ENCODE results near the gene WDR54. TPM values are rescaled to one million over a fixed set of nuclear protein-coding genes. Genes with fewer than 3 reads are reported as not detected.

WDR54 gene
- total and polyA plus RNA-seq, 11 donors, result 1.4 to 6.5 (median 3.0) TPM

DNA sequence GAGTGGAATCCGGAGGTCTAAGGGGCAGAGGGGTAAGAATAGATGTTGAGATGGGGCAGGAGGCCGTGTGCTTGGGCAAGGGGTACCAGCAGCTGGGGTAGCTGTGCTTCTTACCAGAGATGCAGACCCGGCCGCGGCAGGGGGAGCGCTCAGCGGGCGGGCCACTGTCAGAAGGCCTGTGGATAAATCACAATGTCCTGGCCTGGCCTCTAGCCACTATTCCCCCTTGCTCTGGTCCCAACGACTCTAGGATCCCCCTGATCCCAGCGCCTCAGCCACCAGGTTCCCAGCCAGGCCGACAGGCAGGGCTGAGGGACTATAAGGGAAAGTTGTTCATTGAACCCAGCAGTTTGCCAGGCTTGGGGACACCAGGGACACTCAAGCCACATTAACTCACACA, 9.0 kb downstream of the WDR54 start:
- H3K4me3 ChIP-seq, result no peak overlapping the region
- ATAC-seq (no peak), DNase-seq (no peak)
- H3K36me3 ChIP-seq, result peaks cover 0 to 75% (median 68%) of the 10 kb centered on the region in 9 donors
- no peaks in the 10 kb centered on the region for H3K27me3 ChIP-seq
- TF ChIP-seq, protein P1, sequence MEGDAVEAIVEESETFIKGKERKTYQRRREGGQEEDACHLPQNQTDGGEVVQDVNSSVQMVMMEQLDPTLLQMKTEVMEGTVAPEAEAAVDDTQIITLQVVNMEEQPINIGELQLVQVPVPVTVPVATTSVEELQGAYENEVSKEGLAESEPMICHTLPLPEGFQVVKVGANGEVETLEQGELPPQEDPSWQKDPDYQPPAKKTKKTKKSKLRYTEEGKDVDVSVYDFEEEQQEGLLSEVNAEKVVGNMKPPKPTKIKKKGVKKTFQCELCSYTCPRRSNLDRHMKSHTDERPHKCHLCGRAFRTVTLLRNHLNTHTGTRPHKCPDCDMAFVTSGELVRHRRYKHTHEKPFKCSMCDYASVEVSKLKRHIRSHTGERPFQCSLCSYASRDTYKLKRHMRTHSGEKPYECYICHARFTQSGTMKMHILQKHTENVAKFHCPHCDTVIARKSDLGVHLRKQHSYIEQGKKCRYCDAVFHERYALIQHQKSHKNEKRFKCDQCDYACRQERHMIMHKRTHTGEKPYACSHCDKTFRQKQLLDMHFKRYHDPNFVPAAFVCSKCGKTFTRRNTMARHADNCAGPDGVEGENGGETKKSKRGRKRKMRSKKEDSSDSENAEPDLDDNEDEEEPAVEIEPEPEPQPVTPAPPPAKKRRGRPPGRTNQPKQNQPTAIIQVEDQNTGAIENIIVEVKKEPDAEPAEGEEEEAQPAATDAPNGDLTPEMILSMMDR (IDR thresholded peaks at IDR 0.05), result no peak
- TF ChIP-seq POLR2A (IDR thresholded peaks at IDR 0.05), result no peak
- peaks cover 0 to 1% (median 0%) of the 10 kb centered on the region in 12 donors for H3K4me1 ChIP-seq
- H3K27ac ChIP-seq, result no peak overlapping the region
- WGBS, 4 donors, result 90 to 93% (median 91%) methylated on average over 11 of the region's 11 CpGs
- no peaks in the 10 kb centered on the region for H3K9me3 ChIP-seq
- intact Hi-C loops (cut with DNase I), result no loop called here

DNA sequence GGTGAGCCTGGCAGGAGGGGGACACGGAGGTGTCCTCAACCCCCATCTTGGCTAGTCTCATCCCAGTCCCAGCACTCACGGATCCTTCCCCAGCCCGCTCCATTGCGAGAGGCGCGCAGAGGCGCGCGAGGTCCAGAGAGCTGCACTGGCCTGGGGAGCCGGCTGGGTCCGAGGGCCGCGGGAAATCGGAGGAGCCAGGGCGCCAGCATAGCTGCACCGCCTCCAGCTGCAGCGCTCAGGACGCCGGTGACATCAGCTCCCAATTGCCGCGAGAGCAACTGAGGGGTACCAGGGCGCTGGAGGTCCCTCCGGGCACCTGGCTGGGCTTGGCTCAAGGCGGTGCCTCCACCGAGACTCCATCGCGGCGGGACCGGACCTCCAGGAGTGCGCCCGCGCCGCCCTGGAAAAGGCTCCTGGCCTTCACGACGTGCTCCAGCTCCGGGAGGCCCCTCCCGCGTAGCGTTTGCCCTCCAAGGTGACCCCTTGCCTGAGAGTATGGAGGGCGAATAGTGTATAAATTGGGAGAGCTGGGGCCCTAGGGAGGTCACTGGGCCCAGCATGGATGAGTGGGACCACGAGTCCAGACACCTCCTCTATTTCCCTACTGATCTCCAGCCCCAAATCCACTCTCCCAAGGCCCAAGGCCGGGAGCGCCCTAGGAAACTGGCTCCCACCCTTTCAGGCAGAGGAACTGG, 14.7 kb downstream of the WDR54 start:
- intact Hi-C loops (cut with DNase I), result no loop called here

DNA sequence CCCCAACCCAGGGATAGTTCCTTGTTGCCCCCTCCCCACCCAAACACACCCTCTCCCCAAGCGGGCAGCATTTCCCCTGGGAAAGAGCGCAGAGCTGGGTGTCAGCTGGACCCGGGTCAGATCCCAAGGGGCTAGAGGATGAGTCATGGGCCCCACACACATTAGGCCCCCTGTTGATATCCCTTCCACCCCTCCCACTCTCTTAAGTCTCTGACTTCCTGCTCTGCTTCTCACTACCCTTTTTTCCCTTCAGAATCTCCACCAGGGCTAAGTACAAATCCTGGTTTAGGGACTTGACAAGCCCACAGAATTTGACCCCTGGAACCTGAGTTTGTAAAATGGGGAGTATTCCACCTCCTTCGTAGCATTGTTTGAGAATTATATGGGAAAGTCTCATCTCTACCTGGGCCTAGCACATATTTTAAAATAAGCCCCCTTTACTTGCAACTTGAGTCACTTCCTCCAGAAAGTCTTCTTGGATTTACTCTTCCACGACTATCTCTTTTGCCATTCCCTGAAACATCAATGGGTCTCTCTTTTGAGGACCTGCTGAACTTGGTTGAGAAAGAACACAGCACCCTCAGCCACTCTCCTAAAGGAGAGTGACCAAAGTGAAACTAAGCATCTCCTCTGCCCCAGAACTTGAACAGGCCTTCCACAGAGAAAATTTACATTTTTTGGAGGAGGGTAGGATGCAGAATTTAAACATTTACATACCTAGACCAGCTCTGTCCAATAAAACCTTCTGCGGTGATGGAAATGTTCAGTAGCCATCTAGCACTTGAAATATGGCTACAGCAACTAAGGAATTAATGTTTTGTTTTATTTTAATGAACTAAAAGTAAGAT, 15.5 kb downstream of the WDR54 start:
- peak overlapping the region in 7 of 12 donors; percentile 19 to 46 (median 28) for H3K4me3 ChIP-seq
- H3K36me3 ChIP-seq, result peaks cover 0 to 15% (median 4%) of the 10 kb centered on the region in 9 donors
- H3K27ac ChIP-seq, result peak overlapping the region in 8 of 12 donors; percentile 9 to 55 (median 23)
- WGBS, 4 donors, result 67 to 77% (median 69%) methylated on average over 6 of the region's 6 CpGs
- intact Hi-C loops (cut with DNase I), result no loop called here
- peaks cover 0 to 28% (median 0%) of the 10 kb centered on the region in 9 donors for H3K27me3 ChIP-seq
- DNase-seq (no peak), ATAC-seq (no peak)
- peaks cover 0 to 58% (median 34%) of the 10 kb centered on the region in 12 donors for H3K4me1 ChIP-seq
- TF ChIP-seq POLR2A (IDR thresholded peaks at IDR 0.05), result no peak
- TF ChIP-seq, protein P1 (IDR thresholded peaks at IDR 0.05), result no peak
- no peaks in the 10 kb centered on the region for H3K9me3 ChIP-seq

More for the DNA sequence above, 14.7 kb downstream of the WDR54 start:
- Histone ChIP-seq H3K27me3 (peaks cover 0 to 20% (median 0%) of the 10 kb centered on the region in 9 donors), H3K4me3 (peak overlapping the region in 9 of 12 donors; percentile 5 to 46 (median 25)), H3K4me1 (peaks cover 0 to 50% (median 26%) of the 10 kb centered on the region in 12 donors), H3K27ac (peak overlapping the region in 8 of 12 donors; percentile 9 to 55 (median 23)), H3K36me3 (peaks cover 0 to 23% (median 12%) of the 10 kb centered on the region in 9 donors), H3K9me3 (no peaks in the 10 kb centered on the region)
- TF ChIP-seq POLR2A (IDR thresholded peaks at IDR 0.05), result no peak
- TF ChIP-seq, protein P1 (IDR thresholded peaks at IDR 0.05), result no peak
- DNase-seq (no peak), ATAC-seq (no peak)
- 68 to 90% (median 72%) methylated on average over 13 to 43 of the region's 43 CpGs for WGBS, 4 donors

DNA sequence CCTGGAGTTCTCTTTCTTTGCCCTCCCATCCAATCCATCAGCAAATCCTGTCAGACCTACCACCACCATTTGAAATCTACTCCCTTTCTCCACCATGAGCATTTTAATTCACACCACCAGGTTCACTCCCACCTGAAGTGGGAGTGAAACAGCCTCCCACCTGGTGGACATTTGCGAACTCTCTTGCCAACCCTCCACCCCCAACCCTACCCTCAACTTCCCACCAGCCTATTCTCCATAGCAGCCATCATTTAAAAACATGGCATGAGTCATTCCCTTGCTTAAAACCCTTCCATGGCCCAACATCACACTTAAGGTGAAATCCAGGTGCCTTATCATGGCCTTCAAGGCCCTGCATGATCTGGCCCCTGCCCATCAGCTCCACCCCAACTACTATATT, 16.7 kb downstream of the WDR54 start:
- no peak for DNase-seq
- no peaks in the 10 kb centered on the region for H3K9me3 ChIP-seq
- peaks cover 0 to 12% (median 0%) of the 10 kb centered on the region in 9 donors for H3K36me3 ChIP-seq
- intact Hi-C loops (cut with DNase I), result loop anchor here in 1 of 10 donors (2.0 kb wide), 1 partner anchor 23 kb away; no protein-coding TSS in a partner anchor
- peak overlapping the region in 1 of 12 donors; percentile 36 for H3K27ac ChIP-seq
- H3K27me3 ChIP-seq, result peaks cover 0 to 38% (median 0%) of the 10 kb centered on the region in 9 donors
- ATAC-seq, result no peak
- no peak for TF ChIP-seq POLR2A (IDR thresholded peaks at IDR 0.05)
- TF ChIP-seq, protein P1 (IDR thresholded peaks at IDR 0.05), result no peak
- WGBS, 4 donors, result 92 to 100% (median 97%) methylated on average over 1 of the region's 1 CpG
- peak overlapping the region in 5 of 12 donors; percentile 57 to 72 (median 65) for H3K4me3 ChIP-seq
- H3K4me1 ChIP-seq, result peaks cover 0 to 60% (median 34%) of the 10 kb centered on the region in 12 donors

Data from heart left ventricle (tissue), 16 donors.